Dermis blood vessel endothelial cell (primary cell): ENCODE results near the gene BAD. TPM values are rescaled to one million over a fixed set of nuclear protein-coding genes. Genes with fewer than 3 reads are reported as not detected.

Experiments used
- DNase-seq: peaks from one replicate; pipeline ENCODE4 v3.0.0; 2010
- total RNA-seq: library from RNA; depleted of rRNA; stranded (reverse); fragments of >200 nt; gene quantifications from 2 replicates; pipeline ENCODE4 v1.2.3, GENCODE V29; 2014

Gene BAD
- total RNA-seq, 1 donor from 2014 or later = 65.9 TPM

DNA sequence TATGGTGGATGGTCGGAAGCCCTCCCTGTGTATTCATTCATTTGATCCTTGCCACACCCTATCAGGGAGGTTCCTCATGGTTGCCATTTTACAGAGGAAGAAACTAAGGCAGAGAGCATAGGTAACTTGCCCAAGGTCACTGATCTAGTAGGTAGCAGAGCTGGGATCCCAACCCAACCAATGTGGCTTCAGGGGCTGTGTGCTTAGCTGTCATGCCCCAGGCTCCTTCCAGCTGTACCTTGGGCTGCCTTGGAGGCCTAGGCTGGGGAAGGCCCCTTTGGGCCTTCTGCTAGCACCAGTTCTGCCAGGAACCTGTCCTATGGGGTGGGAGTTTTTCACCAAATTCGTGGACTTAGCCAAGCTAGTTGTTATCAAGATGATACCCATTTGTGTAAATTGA is 8.6 kb downstream of the BAD start:
- DNase-seq = no peak

- no peak for DNase-seq
These were observed 9.2 kb downstream of the BAD start for GRCh38 chr11:64275031-64275800.

DNA sequence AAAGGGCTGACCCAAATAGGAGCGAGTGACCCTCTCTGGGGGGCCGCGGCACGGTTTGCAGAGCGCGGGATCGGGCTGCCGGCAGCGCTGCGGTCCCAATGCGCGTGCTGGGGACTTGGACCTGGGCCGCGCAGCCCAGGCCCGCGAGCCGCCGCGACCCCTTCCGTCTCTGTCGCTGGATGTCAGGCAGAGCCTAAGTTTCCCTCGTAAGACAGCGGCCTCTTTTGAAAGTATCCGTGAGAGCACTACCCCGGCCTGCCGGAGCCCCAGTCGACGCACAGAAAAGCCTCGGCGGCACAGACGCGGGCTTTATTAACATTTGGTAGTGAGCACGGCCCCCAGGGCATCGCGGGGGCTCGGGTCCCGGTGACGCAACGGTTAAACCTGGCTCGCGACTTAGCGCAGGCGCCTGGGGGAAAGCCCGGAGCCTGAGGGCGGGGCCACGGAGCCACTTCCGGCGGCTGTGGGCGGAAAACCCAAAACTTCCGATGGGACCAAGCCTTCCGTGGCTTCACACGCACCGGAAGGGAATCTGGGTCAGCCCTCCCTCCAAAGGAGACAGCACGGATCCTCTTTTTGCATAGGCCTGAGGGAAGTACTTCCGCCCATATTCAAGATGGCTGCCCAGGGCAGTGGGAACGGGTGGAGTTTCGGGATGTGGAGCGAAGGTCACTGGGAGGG is 14.8 kb downstream of the BAD start:
- peak; percentile 100 for DNase-seq

- peak; percentile 63 for DNase-seq
These were observed 15.4 kb downstream of the BAD start for GRCh38 chr11:64268893-64269539.

GRCh38 chr11:64268025-64268892 is 16.2 kb downstream of the BAD start:
- peak; percentile 66 for DNase-seq

- peak; percentile 25 for DNase-seq
These were observed 17.1 kb downstream of the BAD start for GRCh38 chr11:64267207-64267945.

GRCh38 chr11:64266339-64266738 is 18.1 kb downstream of the BAD start:
- peak; percentile 39 for DNase-seq

- DNase-seq = no peak
These were observed 19.0 kb downstream of the BAD start for GRCh38 chr11:64265176-64266160.

DNA sequence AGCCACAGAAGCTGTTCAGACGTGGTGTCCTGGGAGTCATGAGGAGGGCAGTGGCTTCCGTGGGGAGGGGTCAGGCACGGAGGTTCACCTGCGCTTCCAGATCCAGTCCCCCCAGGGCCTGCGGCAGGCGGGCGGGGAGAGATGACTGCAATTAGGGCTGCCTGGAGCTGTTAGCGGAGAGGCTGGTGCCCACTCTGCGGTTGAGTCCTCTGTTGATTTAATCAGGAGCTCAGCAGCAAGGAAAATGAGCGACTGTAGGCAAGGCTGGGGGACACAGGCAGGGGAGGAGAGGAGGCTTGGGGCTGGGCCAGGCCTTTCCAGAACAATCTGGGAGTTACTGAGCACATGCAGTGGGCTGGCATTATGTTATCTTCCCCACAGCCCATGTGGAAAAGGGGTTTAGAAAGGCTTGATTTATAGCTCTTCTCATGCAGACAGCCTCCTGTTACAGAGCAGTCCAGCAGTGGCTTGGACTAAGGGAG is 20.1 kb downstream of the BAD start:
- no peak for DNase-seq

GRCh38 chr11:64263947-64264317 is 20.5 kb downstream of the BAD start:
- no peak for DNase-seq

- DNase-seq = peak; percentile 89
These were observed 21.2 kb downstream of the BAD start for GRCh38 chr11:64263021-64263946.

GRCh38 chr11:64262271-64263002 is 22.0 kb downstream of the BAD start:
- DNase-seq = no peak

DNA sequence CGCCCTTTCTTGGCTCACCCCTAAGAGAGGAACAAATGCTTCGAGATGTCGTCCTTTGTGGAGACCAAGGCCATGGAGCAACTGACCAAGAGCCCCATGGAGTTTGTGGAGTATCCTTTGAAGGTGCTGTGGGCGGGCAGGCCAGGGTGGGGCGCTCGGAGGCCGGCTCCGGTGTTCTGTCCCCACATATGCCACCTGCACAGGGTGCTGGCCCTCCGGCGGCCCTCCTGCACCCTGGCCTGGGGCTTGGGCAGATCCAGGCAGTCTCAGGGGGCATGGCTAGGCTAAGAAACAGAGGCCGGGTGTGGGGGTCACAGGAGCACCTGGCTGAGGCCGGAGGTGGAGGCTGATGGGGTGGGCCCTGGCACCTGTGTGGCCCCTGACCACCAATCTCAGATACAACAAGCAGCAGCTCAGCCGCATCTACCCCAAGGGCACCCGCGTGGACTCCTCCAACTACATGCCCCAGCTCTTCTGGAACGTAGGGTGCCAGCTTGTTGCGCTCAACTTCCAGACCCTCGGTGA is 22.8 kb downstream of the BAD start:
- no peak for DNase-seq

- no peak for DNase-seq
These were observed 24.2 kb downstream of the BAD start for GRCh38 chr11:64260147-64260708.

DNA sequence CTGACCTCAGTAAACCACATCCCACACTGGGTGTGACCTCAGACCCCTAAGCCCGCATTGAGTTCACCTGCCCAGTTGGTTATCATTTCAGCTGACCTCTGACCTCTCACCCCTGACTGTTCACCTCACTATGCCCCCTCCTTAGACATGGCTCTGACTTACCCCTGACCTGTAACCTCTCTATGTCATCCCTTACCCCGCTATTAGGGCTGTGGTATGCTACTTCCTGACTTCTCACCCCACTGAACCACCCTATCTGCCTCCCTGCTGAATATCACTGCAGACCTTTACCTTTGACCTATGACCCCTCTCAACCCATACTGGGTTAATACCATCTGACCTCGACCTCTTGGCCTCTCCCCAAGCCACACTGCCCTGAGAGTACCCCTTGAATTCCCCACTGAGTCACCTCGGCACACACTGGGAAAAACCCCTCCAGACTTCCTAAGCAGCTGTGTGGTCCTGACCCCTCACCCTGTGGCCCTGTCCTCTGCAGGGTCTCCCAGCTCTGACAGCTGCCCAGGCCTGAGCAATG is 24.9 kb downstream of the BAD start:
- no peak for DNase-seq

DNA sequence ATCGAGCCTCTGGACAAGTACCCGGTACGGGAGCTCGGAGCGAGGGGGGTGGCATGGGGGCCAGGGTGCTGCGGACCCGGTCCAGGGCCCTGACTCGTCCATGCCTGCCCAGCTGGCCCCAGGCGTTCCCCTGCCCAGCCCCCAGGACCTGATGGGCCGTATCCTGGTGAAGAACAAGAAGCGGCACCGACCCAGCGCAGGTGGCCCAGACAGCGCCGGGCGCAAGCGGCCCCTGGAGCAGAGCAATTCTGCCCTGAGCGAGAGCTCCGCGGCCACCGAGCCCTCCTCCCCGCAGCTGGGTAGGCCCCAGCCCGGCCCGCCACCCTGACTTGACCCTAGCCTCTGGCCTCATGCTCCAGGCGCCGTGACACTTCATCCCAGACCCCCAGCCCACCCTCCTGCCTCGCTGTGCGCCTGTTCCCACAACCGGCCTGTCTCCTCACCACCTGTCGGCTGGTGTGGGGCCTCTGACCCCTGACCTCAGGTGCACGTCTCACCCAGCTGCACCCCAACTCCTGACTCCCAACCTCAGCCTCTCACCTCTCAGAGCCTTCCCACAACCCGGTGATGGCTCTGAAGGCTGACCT is 25.4 kb downstream of the BAD start:
- DNase-seq = no peak

- DNase-seq = no peak
These were observed 26.1 kb downstream of the BAD start for GRCh38 chr11:64258356-64258755.
